ENCODE measurements around the gene CAMK2D.
A peak's percentile ranks its signal among the peaks of the same experiment; 100 is the strongest.

CAMK2D gene

DNA sequence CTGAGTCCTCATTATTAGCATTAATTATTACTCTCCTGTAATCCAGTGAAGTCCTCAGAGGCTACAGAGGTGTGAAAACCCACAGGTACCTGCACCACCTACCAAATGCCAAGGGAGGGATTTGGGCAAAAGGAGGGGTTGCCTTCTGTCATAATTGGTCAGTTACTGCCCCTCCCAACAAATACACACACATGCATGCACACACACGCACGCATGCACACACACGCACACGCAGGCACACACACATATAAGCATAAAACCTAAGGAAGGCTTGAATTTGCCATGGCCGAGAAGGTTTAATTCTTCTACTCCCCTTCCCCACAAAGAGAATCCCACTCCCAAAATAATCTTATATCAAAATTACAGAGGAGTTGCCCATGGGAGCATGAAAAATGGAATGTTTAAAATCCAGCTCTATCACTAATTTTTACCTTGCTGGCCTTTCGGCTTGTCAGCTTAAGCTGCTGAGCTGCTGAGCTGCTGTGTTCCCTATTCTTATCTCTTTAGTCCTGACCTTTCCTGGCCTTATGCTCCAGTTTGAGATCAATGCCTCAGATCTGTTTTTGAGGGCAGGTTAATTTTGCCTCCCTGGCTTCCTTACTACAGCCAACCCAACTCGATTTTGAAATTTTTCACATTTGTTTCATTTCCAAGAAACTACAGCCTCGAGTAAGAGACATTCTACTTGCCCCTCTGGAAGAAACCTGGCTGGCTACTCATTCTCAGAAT is 95.0 kb downstream of the CAMK2D start:
- Histone ChIP-seq H3K4me3 (ENCODE audit: low read depth, low read length) (no peak overlapping the region), H4K91ac (ENCODE audit: low read depth, low read length) (no peak overlapping the region), H2BK12ac (ENCODE audit: low read length) (peak overlapping the region; percentile 94), H3K9ac (ENCODE audit: low read length) (no peak overlapping the region), H3K4me2 (ENCODE audit: low read length) (no peak overlapping the region), H3K23ac (ENCODE audit: low read length) (no peak overlapping the region), H3K4ac (ENCODE audit: low read depth, low read length) (no peak overlapping the region), H3K79me1 (ENCODE audit: low read length) (no peaks in the 10 kb centered on the region), H4K12ac (ENCODE audit: low read depth, low read length) (no peak overlapping the region), H3K27me3 (ENCODE audit: insufficient read depth, low read length) (no peaks in the 10 kb centered on the region), H3K14ac (ENCODE audit: low read length) (no peak overlapping the region), H2BK120ac (ENCODE audit: insufficient read depth, low read length, poor library complexity) (no peak overlapping the region), H3K36me3 (ENCODE audit: control insufficient read depth in 1 of 2, insufficient read depth in 2 of 2, low read length in 2 of 2) (peaks cover 2% of the 10 kb centered on the region in 2 experiments), H3K9me3 (ENCODE audit: insufficient read depth, low read depth, low read length) (no peaks in the 10 kb centered on the region), H3K4me1 (ENCODE audit: control insufficient read depth in 1 of 2, insufficient read depth in 2 of 2, low read length in 2 of 2) (peaks cover 2 to 3% of the 10 kb centered on the region in 2 experiments), H3K79me2 (ENCODE audit: control insufficient read depth, insufficient read depth, low read length, poor library complexity) (peaks cover 2% of the 10 kb centered on the region), H2BK5ac (ENCODE audit: low read depth, low read length, poor library complexity) (no peak overlapping the region), H4K8ac (ENCODE audit: low read depth, low read length) (no peak overlapping the region), H3K18ac (ENCODE audit: low read length) (peak overlapping the region; percentile 90), H2AFZ (ENCODE audit: insufficient read depth, low read length, poor library complexity) (no peak overlapping the region), H3K27ac (ENCODE audit: low read depth, low read length) (no peak overlapping the region), H2AK5ac (ENCODE audit: low read length) (no peak overlapping the region)
- no CpG with 5 or more reads among the region's 8 CpGs for WGBS (ENCODE audit: extremely low coverage, insufficient coverage, insufficient read length)
- DNase-seq = no peak

DNA sequence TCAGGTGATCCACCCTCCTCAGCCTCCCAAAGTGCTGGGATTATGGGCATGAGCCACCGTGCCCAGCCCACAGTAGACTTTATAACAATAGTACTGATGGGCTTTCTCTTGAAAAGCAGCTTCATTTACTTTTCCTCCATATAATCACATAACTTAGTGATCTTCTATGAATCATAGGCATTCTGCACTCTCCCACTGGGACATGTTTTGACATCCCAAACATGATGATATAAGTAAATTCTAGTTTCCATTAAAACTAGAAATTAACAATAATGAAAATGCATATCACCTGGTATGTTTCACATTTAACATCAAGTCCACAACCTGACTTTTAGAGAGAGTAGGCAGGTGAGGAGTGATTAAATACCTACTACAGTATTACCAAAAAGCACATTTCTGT is 96.5 kb downstream of the CAMK2D start:
- no CpG with 5 or more reads among the region's 1 CpG for WGBS (ENCODE audit: extremely low coverage, insufficient coverage, insufficient read length)
- H3K36me3 ChIP-seq (ENCODE audit: control insufficient read depth in 1 of 2, insufficient read depth in 2 of 2, low read length in 2 of 2) = peaks cover 2% of the 10 kb centered on the region in 2 experiments
- no peak overlapping the region for H2BK5ac ChIP-seq (ENCODE audit: low read depth, low read length, poor library complexity)

DNA sequence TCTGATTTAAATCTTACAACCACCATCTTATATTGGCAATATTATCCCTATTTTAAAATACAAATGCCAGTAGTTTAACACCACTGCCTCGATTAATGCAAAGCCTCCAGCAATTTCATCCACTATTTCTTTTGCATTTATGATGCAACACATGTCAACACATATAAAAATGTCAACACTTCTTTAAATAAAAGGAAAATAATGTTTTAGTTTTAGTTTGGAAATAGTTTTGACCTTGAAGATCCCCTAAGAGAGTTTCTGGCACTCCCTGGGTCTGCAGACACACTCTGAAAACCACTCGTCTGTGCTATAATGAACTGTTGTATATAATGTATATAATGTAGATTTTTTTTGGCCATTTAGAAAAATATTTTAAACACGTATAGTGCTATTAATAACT is 99.0 kb downstream of the CAMK2D start:
- H3K9me3 ChIP-seq (ENCODE audit: insufficient read depth, low read depth, low read length) = no peaks in the 10 kb centered on the region

More for the DNA sequence above, 96.5 kb downstream of the CAMK2D start:
- DNase-seq = no peak
- Histone ChIP-seq H3K4ac (ENCODE audit: low read depth, low read length) (no peak overlapping the region), H3K79me2 (ENCODE audit: control insufficient read depth, insufficient read depth, low read length, poor library complexity) (peaks cover 2% of the 10 kb centered on the region), H2BK12ac (ENCODE audit: low read length) (no peak overlapping the region), H3K14ac (ENCODE audit: low read length) (no peak overlapping the region), H3K4me2 (ENCODE audit: low read length) (no peak overlapping the region), H2BK120ac (ENCODE audit: insufficient read depth, low read length, poor library complexity) (no peak overlapping the region), H3K9ac (ENCODE audit: low read length) (no peak overlapping the region), H3K27ac (ENCODE audit: low read depth, low read length) (no peak overlapping the region), H3K4me3 (ENCODE audit: low read depth, low read length) (no peak overlapping the region), H3K27me3 (ENCODE audit: insufficient read depth, low read length) (no peaks in the 10 kb centered on the region), H3K18ac (ENCODE audit: low read length) (no peak overlapping the region), H4K12ac (ENCODE audit: low read depth, low read length) (no peak overlapping the region), H3K4me1 (ENCODE audit: control insufficient read depth in 1 of 2, insufficient read depth in 2 of 2, low read length in 2 of 2) (peaks cover 2 to 3% of the 10 kb centered on the region in 2 experiments), H3K79me1 (ENCODE audit: low read length) (no peaks in the 10 kb centered on the region), H4K91ac (ENCODE audit: low read depth, low read length) (no peak overlapping the region), H4K8ac (ENCODE audit: low read depth, low read length) (no peak overlapping the region), H3K23ac (ENCODE audit: low read length) (no peak overlapping the region), H2AK5ac (ENCODE audit: low read length) (no peak overlapping the region), H2AFZ (ENCODE audit: insufficient read depth, low read length, poor library complexity) (no peak overlapping the region), H3K9me3 (ENCODE audit: insufficient read depth, low read depth, low read length) (no peaks in the 10 kb centered on the region)

DNA sequence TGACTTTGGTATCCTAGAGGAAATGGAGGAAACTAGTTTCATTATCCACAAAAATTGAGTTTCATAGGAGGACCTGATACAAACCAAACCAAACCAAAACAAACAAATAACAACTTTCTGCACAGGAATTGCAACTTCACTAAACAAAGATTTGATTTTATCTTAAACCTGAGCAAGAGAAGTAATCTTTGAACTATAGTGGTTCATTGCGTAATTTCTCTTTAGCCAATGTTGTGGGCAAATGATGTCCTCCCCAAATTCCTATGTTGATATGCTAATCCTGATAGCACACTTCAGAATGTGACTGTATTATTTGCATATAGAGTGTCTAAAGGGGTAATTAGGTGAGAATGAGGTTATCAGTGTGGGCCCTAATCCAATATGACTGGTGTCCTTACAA is 102.4 kb downstream of the CAMK2D start:
- H2BK5ac ChIP-seq (ENCODE audit: low read depth, low read length, poor library complexity) = no peak overlapping the region
- H2BK120ac ChIP-seq (ENCODE audit: insufficient read depth, low read length, poor library complexity) = no peak overlapping the region
- no peaks in the 10 kb centered on the region for H3K79me1 ChIP-seq (ENCODE audit: low read length)
- H3K9ac ChIP-seq (ENCODE audit: low read length) = no peak overlapping the region
- H4K91ac ChIP-seq (ENCODE audit: low read depth, low read length) = no peak overlapping the region
- no peak overlapping the region for H2BK12ac ChIP-seq (ENCODE audit: low read length)
- no peak overlapping the region for H2AFZ ChIP-seq (ENCODE audit: insufficient read depth, low read length, poor library complexity)
- no peaks in the 10 kb centered on the region for H3K9me3 ChIP-seq (ENCODE audit: insufficient read depth, low read depth, low read length)
- no peak overlapping the region for H3K14ac ChIP-seq (ENCODE audit: low read length)
- no peaks in the 10 kb centered on the region for H3K79me2 ChIP-seq (ENCODE audit: control insufficient read depth, insufficient read depth, low read length, poor library complexity)
- H3K4ac ChIP-seq (ENCODE audit: low read depth, low read length) = no peak overlapping the region
- no peak overlapping the region for H3K18ac ChIP-seq (ENCODE audit: low read length)
- H4K12ac ChIP-seq (ENCODE audit: low read depth, low read length) = no peak overlapping the region
- no peak overlapping the region for H3K4me3 ChIP-seq (ENCODE audit: low read depth, low read length)
- no CpG with 5 or more reads among the region's 1 CpG for WGBS (ENCODE audit: extremely low coverage, insufficient coverage, insufficient read length)
- H3K27ac ChIP-seq (ENCODE audit: low read depth, low read length) = no peak overlapping the region
- H3K4me2 ChIP-seq (ENCODE audit: low read length) = no peak overlapping the region
- no peak overlapping the region for H3K23ac ChIP-seq (ENCODE audit: low read length)
- H3K36me3 ChIP-seq (ENCODE audit: control insufficient read depth in 1 of 2, insufficient read depth in 2 of 2, low read length in 2 of 2) = peaks cover 0 to 2% of the 10 kb centered on the region in 2 experiments
- no peak overlapping the region for H4K8ac ChIP-seq (ENCODE audit: low read depth, low read length)
- H3K4me1 ChIP-seq (ENCODE audit: control insufficient read depth in 1 of 2, insufficient read depth in 2 of 2, low read length in 2 of 2) = peaks cover 0 to 6% of the 10 kb centered on the region in 2 experiments
- peak in 1 of 2 donors; percentile 14 for DNase-seq
- H3K27me3 ChIP-seq (ENCODE audit: insufficient read depth, low read length) = no peaks in the 10 kb centered on the region
- no peak overlapping the region for H2AK5ac ChIP-seq (ENCODE audit: low read length)

More for the DNA sequence above, 99.0 kb downstream of the CAMK2D start:
- Histone ChIP-seq H3K79me1 (ENCODE audit: low read length) (no peaks in the 10 kb centered on the region), H2AK5ac (ENCODE audit: low read length) (no peak overlapping the region), H2BK5ac (ENCODE audit: low read depth, low read length, poor library complexity) (no peak overlapping the region), H3K9ac (ENCODE audit: low read length) (no peak overlapping the region), H2BK12ac (ENCODE audit: low read length) (no peak overlapping the region), H3K18ac (ENCODE audit: low read length) (no peak overlapping the region), H3K79me2 (ENCODE audit: control insufficient read depth, insufficient read depth, low read length, poor library complexity) (peaks cover 2% of the 10 kb centered on the region), H2BK120ac (ENCODE audit: insufficient read depth, low read length, poor library complexity) (no peak overlapping the region), H3K36me3 (ENCODE audit: control insufficient read depth in 1 of 2, insufficient read depth in 2 of 2, low read length in 2 of 2) (peaks cover 2% of the 10 kb centered on the region in 2 experiments), H3K27ac (ENCODE audit: low read depth, low read length) (no peak overlapping the region), H3K4me1 (ENCODE audit: control insufficient read depth in 1 of 2, insufficient read depth in 2 of 2, low read length in 2 of 2) (peaks cover 2 to 3% of the 10 kb centered on the region in 2 experiments), H3K27me3 (ENCODE audit: insufficient read depth, low read length) (no peaks in the 10 kb centered on the region), H2AFZ (ENCODE audit: insufficient read depth, low read length, poor library complexity) (no peak overlapping the region), H4K91ac (ENCODE audit: low read depth, low read length) (no peak overlapping the region), H3K4me2 (ENCODE audit: low read length) (no peak overlapping the region), H4K8ac (ENCODE audit: low read depth, low read length) (no peak overlapping the region), H3K14ac (ENCODE audit: low read length) (no peak overlapping the region), H3K4ac (ENCODE audit: low read depth, low read length) (no peak overlapping the region), H3K23ac (ENCODE audit: low read length) (no peak overlapping the region), H3K4me3 (ENCODE audit: low read depth, low read length) (no peak overlapping the region), H4K12ac (ENCODE audit: low read depth, low read length) (no peak overlapping the region)
- no peak for DNase-seq
- WGBS (ENCODE audit: extremely low coverage, insufficient coverage, insufficient read length) = no CpG with 5 or more reads among the region's 3 CpGs

Data from trophoblast cell (in vitro differentiated cells and primary cell).